HepG2 (cell line): Measurements from ENCODE around the gene TMEM170B. TPM values are rescaled to one million over a fixed set of nuclear protein-coding genes. Genes with fewer than 3 reads are reported as not detected.

Experiments
- AHR ChIP-seq: IDR thresholded peaks from 2 replicates; pipeline ENCODE4 v1.6.1; 2018; ENCODE audit warnings: missing genetic modification reagents, missing compliant biosample characterization
- HMGA1 ChIP-seq: sonication (generic); formaldehyde crosslinking; conservative IDR thresholded peaks from 2 replicates; pipeline ENCODE4 v1.4.0; 2020; ENCODE audit warnings: missing genetic modification reagents
- HNF4A ChIP-seq: sonication (generic); formaldehyde crosslinking; IDR thresholded peaks from 2 replicates; pipeline ENCODE4 v1.4.0; 2020; ENCODE audit warnings: missing genetic modification reagents
- MLLT10 ChIP-seq: sonication (generic); formaldehyde crosslinking; IDR thresholded peaks from 2 replicates; pipeline ENCODE4 v1.4.0; 2020; ENCODE audit warnings: missing genetic modification reagents
- PATZ1 ChIP-seq: sonication (generic); formaldehyde crosslinking; IDR thresholded peaks from 2 replicates; pipeline ENCODE4 v1.4.0; 2020; ENCODE audit warnings: missing genetic modification reagents
- PRDM10 ChIP-seq: sonication (generic); formaldehyde crosslinking; IDR thresholded peaks from 2 replicates; pipeline ENCODE4 v1.4.0; 2020; ENCODE audit warnings: low read depth, missing genetic modification reagents
- RFXAP ChIP-seq: sonication (generic); formaldehyde crosslinking; IDR thresholded peaks from 2 replicates; pipeline ENCODE4 v1.4.0; 2020; ENCODE audit warnings: missing genetic modification reagents, borderline replicate concordance
- SIN3A ChIP-seq: IDR thresholded peaks from 2 replicates; pipeline ENCODE4 v1.6.1; 2011; ENCODE audit warnings: low read depth, mild to moderate bottlenecking, control low read depth, low read length, borderline replicate concordance
- ZBTB8A ChIP-seq: sonication (generic); formaldehyde crosslinking; IDR thresholded peaks from 2 replicates; pipeline ENCODE4 v1.4.0; 2020; ENCODE audit warnings: mild to moderate bottlenecking, low read depth, missing genetic modification reagents, borderline replicate concordance
- ZHX2 ChIP-seq, 2 experiments: sonication (generic) in 1 of 2; formaldehyde crosslinking in 1 of 2; IDR thresholded peaks; 2 replicates each; pipeline versions ENCODE4 v1.6.1 to v1.9.0; 2014 to 2022; ENCODE audit warnings: antibody characterized with exemption in 1 of 2, borderline replicate concordance in 1 of 2, inconsistent platforms in 1 of 2, low read depth in 1 of 2, missing genetic modification reagents in 1 of 2
- ZMAT3 ChIP-seq: sonication (generic); formaldehyde crosslinking; conservative IDR thresholded peaks from 2 replicates; pipeline ENCODE4 v1.7.0; 2021; ENCODE audit warnings: missing genetic modification reagents
- ZNF510 ChIP-seq: sonication (generic); formaldehyde crosslinking; IDR thresholded peaks from 2 replicates; pipeline ENCODE4 v1.4.0; 2020; ENCODE audit warnings: low read depth, mild to moderate bottlenecking, missing genetic modification reagents
- polyA plus RNA-seq, 8 experiments: library from polyadenylated mRNA; depleted of rRNA in 3 of 8; stranded (reverse) in 7 of 8; unstranded in 1 of 8; fragments of >200 nt; fragmentation: Illumina TruSeq in 4 of 8; extraction: Trizol in 4 of 8; gene quantifications; 2 replicates each; pipeline versions ENCODE4 v1.2.1 to v1.2.3, GENCODE V29; 2011 to 2016; ENCODE audit warnings: low read depth in 4 of 8, missing spikeins in 1 of 8, mixed read lengths in 1 of 8; ENCODE audit not compliant: insufficient read depth in 1 of 8
- total RNA-seq, 5 experiments: library from RNA; depleted of rRNA; stranded (reverse); fragments of >200 nt; fragmentation: Illumina TruSeq; extraction: Trizol; gene quantifications; 2 replicates each; pipeline ENCODE4 v1.2.3, GENCODE V29; 2016; ENCODE audit warnings: low read depth in 1 of 5

TMEM170B gene
- total and polyA plus RNA-seq, 2 of the 13 experiments (the other 11 are each of a cell fraction or from before 2014, with no cell fraction given) = 3.3 to 9.4 TPM

- TF ChIP-seq ZNF510 (CRISPR knock-in tag) = no peak
- TF ChIP-seq ZMAT3 (CRISPR knock-in tag) = no peak
- TF ChIP-seq RFXAP = no peak
- TF ChIP-seq HMGA1 = no peak
- no peak for TF ChIP-seq ZBTB8A (CRISPR knock-in tag)
- TF ChIP-seq HNF4A (CRISPR knock-in tag) = peak; percentile 88
- TF ChIP-seq MLLT10 = no peak
- TF ChIP-seq PRDM10 (CRISPR knock-in tag) = no peak
- no peak for TF ChIP-seq PATZ1 (CRISPR knock-in tag)
- TF ChIP-seq AHR (CRISPR knock-in tag) = no peak
- no peak for TF ChIP-seq ZHX2 (IDR thresholded peaks at IDR 0.05; ENCODE audit: low read depth)
- no peak for TF ChIP-seq ZHX2 (CRISPR knock-in tag; IDR thresholded peaks at IDR 0.05; ENCODE audit: borderline replicate concordance)
- TF ChIP-seq SIN3A = no peak
These were observed 3.0 kb upstream of the TMEM170B start (continued) for GRCh38 chr6:11534561-11534960.
